Measurements from ENCODE around the gene FIGN.

GRCh38 chr2:163697429-163697828 is 38.4 kb downstream of the FIGN start:
- no peak for TF ChIP-seq EZH2 (IDR thresholded peaks at IDR 0.05)
- TF ChIP-seq POLR2AphosphoS5 (IDR thresholded peaks at IDR 0.05; ENCODE audit: borderline replicate concordance, low read depth, low read length), result no peak

Data from SK-N-MC (cell line).